HEK293 (cell line): ENCODE measurements around the gene RFNG.

Source experiments
- AEBP2 ChIP-seq: fragments of 450-650 bp; formaldehyde crosslinking; IDR thresholded peaks from 2 replicates; pipeline ENCODE4 v1.5.1; 2016; ENCODE audit warnings: missing biosample characterization, missing genetic modification characterization, borderline replicate concordance
- CTCF ChIP-seq: fragments of 450-650 bp; formaldehyde crosslinking; IDR thresholded peaks from 2 replicates; pipeline ENCODE4 v1.5.1; 2016; ENCODE audit warnings: missing biosample characterization, missing genetic modification characterization
- GLI2 ChIP-seq: fragments of 450-650 bp; formaldehyde crosslinking; IDR thresholded peaks from 2 replicates; pipeline ENCODE4; 2017; ENCODE audit warnings: missing biosample characterization, missing genetic modification characterization, low read depth, borderline replicate concordance
- PBX3 ChIP-seq: sonication (generic); formaldehyde crosslinking; IDR thresholded peaks from 2 replicates; pipeline ENCODE4 v1.8.1; 2022; ENCODE audit warnings: mild to moderate bottlenecking, moderate library complexity, missing genetic modification reagents
- ZNF335 ChIP-seq: fragments of 450-650 bp; formaldehyde crosslinking; conservative IDR thresholded peaks from 2 replicates; pipeline ENCODE4 v1.5.1; 2016; ENCODE audit warnings: missing biosample characterization, missing genetic modification characterization
- ZNF354C ChIP-seq: fragments of 450-650 bp; formaldehyde crosslinking; IDR thresholded peaks from 2 replicates; pipeline ENCODE4 v1.5.1; 2016; ENCODE audit warnings: missing biosample characterization, missing genetic modification characterization, low read depth, borderline replicate concordance
- ZNF513 ChIP-seq: fragments of 450-650 bp; IDR thresholded peaks from 2 replicates; pipeline ENCODE4 v1.5.1; 2018; ENCODE audit warnings: missing biosample characterization, missing genetic modification characterization
- ZNF707 ChIP-seq: fragments of 450-650 bp; formaldehyde crosslinking; IDR thresholded peaks from 2 replicates; pipeline ENCODE4 v1.5.1; 2016; ENCODE audit warnings: missing biosample characterization, missing genetic modification characterization
- ZNF76 ChIP-seq: fragments of 450-650 bp; formaldehyde crosslinking; IDR thresholded peaks from 2 replicates; pipeline ENCODE4; 2016; ENCODE audit warnings: low read depth, missing biosample characterization, missing genetic modification characterization, borderline replicate concordance

- TF ChIP-seq CTCF (tag by site-specific recombination), result no peak
- no peak for TF ChIP-seq ZNF354C (tag by site-specific recombination)
- no peak for TF ChIP-seq PBX3 (CRISPR knock-in tag)
- no peak for TF ChIP-seq ZNF707 (tag by site-specific recombination)
- TF ChIP-seq ZNF513, result no peak
- TF ChIP-seq GLI2 (tag by site-specific recombination), result no peak
- no peak for TF ChIP-seq ZNF335 (tag by site-specific recombination)
- TF ChIP-seq AEBP2, result no peak
- no peak for TF ChIP-seq ZNF76 (tag by site-specific recombination)
These were observed 26.2 kb upstream of the RFNG start for GRCh38 chr17:82077617-82078358.
